HG02870 (cell line): ENCODE measurements around the gene TMEM52.

Experiments used
- ATAC-seq: cut with Tn5 transposase; IDR thresholded peaks from one replicate; pipeline ENCODE4 v1.9.1; 2021; ENCODE audit warnings: mild to moderate bottlenecking, moderate library complexity; ENCODE audit not compliant: unreplicated experiment

Gene TMEM52

GRCh38 chr1:1918901-1919303 is at the start of gene TMEM52:
TMEM52 (minus strand) TSS chr1:1919279; CDS start chr1:1919265, 14 bp downstream.
- no peak for ATAC-seq

DNA sequence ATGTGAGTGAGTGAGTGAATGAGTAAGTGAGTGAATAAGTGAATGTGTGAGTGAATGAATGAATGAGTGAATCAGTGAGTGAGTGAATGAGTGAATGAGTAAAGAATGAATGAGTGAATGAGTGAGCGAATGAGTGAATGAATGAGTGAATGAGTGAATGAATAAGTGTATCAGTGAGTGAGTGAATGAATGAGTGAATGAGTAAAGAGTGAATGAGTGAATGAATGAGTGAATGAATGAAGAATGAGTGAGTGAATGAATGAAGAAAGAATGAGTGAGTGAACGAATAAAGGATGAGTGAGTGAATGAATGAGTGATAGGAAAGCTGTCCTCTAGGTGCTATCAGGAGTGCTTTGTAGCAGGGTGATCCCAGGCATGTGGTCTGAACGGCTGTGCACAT is 48.8 kb upstream of the TMEM52 start:
- no peak for ATAC-seq

DNA sequence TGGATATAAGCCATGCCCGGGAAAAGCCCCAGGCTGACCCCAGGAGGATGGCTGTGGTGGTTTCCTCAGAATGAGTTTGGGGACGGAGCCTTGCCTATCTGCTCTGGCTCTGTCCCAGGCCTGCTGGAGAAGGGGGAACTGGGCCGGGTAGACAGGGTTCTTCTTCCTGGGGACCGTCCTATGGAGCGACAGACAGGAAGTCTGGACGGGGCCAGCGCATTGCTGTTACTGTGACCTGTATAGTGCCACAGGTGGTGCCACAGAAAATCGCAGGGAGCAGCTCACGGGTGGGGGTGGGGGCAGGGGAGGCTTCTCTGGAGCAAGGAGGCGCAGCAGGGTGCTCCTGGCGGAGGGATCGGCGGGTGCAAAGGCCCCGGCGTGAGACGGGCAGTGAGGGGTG is 48.1 kb upstream of the TMEM52 start:
- ATAC-seq = no peak

GRCh38 chr1:1966071-1966740 is 47.1 kb upstream of the TMEM52 start:
- ATAC-seq = no peak

DNA sequence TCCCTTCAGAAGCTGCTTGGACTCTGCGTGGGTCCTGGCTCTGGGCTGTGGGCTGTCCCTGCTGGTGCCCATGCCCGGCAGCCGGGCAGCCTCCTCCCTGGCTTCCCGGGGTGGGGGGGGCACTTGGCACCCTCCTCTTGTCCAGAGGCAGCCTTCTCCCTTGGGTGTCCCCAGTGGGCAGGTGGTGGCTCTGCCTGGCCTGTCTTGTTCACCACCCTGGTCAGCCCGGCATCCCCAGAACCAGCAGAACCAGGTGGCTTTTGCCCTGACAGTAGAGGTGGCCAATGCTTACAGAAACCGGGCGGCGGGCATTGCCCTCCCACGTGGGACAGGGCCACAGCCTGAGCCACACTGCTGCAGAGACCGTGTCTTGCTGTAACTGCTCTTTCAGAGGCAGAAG is 46.5 kb upstream of the TMEM52 start:
- no peak for ATAC-seq

DNA sequence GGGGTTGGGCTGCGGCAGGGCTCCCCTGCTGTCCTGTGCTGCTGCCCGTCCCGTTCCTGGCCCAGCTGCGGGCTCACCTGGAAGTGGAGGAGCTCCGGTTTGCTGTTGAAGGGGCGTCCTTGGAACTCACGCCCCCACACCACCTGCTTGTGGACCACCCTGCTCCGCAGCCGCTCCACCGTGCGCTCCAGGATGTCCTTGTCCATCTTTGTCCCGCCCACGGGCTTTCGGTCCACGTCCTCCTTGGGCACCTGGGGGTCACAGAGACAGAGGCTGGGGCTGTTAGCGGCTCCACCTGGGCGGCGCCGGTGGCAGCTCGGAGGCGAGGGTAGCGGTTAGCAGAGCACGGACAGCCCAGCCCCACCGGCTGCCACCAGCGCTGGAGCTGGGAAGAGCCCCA is 45.7 kb upstream of the TMEM52 start:
- no peak for ATAC-seq

DNA sequence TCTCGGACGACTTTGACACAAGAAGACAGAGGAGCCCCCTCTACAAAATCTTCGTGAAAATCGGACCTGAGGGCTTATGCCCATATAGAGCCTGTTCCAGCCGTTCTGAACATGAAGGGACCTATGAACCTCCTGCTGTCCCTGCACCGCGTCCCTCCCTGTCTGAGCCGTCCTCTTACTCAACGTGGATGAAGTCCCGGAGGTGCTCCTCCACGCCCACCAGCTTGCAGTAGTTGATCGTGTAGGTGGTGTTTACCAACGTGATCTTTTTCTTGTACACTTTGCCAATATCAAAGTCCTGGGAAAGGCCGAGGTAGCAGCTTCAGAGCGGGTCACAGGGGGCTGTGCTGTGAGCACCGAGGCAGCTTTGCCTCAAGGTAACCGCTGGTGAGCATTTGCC is 44.5 kb upstream of the TMEM52 start:
- ATAC-seq = no peak

DNA sequence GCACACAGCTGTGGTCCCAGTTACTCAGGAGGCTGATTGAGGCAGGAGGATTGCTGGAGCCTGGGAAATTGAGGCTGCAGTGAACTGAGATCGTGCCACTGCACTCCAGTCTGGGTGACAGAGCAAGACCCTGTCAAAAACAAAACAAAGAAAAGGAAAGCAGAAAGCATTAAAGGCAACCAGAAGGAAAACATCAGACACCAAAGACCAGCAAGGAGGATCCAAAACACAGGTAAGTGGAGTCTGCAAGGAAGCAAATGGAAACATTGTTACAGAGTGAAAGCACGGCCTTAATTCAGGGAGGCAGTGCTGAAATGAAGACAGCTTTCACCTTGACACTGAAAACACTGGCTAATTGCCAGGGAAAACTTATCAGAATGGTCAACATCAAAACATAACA is 43.7 kb upstream of the TMEM52 start:
- no peak for ATAC-seq

DNA sequence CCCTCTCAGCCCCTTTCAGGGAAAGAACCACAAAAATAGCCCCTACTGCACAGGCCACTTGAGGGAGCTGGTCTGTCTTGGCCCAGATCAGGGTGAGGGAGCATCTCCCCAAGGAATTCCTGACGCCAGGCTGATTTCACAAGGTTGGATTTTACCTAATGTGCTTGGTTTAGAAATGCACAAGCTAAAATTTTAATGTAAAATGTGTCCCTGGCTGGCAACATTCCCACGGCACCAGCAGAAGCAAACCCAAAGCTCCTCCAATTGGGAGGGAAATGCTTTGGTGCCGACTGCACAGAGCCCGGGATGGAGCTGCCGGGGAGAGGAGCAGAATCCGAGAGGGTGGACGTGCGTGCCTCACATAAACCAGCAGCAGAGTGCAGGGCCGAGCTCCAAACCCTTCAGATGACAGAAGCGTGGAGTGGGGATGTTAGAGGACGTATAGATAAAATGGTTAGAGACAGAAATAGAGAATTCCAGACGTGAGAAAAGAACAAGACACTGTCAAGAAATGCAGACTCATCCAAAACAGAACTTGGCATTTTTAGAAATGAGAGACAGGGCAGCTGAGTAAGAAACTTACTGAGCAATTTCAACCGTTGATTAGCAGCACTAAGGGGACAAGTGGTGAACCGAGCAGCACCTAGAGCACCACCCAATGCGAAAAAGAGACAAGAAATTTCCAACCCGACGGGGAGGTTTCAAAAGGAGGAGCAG is 41.6 kb upstream of the TMEM52 start:
- ATAC-seq = no peak

- no peak for ATAC-seq
Measured at GRCh38 chr1:1959840-1960479, 40.9 kb upstream of the TMEM52 start.

DNA sequence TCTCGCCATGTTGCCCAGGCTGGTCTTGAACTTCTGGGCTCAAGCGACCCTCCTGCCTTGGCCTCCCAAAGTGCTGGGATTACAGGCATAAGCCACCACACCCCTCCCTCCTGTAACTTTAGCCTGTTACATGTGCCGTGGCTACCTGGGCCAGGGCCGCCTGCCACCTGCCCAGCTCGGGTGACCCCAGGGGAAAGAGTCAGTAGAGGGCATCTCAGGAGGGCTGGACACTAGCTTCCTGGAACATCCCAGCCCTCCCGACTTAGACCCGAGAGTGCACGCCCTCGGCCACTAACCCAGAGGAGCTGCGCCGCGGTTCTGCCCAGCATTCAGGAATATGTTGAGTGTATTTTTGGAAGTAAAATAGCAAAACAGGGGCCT is 40.4 kb upstream of the TMEM52 start:
- ATAC-seq = no peak

GRCh38 chr1:1958071-1958541 is 39.0 kb upstream of the TMEM52 start:
- ATAC-seq = no peak

DNA sequence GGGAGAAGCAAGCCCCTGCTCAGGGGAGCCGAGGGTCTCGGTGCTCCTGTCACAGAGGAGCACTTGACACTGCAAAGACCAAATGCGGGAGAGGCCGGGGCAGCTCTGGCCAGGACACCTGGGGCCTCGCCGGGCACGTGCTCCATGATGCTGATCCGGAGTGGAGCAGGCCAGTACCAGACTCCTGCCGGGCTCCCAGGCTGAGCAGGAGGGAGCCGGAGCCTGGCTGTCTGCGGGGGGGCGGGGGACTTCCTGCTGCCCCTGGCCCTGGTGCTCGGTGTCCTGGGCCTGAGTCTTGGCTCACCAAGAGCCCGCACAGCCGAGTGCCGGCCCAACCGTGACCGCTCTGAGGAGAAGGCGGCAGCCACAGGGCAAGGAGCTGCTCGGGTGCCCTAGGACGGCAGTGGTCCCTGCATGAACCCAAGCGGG is 38.5 kb upstream of the TMEM52 start:
- no peak for ATAC-seq

GRCh38 chr1:1956586-1957532 is 37.8 kb upstream of the TMEM52 start:
- ATAC-seq = no peak

DNA sequence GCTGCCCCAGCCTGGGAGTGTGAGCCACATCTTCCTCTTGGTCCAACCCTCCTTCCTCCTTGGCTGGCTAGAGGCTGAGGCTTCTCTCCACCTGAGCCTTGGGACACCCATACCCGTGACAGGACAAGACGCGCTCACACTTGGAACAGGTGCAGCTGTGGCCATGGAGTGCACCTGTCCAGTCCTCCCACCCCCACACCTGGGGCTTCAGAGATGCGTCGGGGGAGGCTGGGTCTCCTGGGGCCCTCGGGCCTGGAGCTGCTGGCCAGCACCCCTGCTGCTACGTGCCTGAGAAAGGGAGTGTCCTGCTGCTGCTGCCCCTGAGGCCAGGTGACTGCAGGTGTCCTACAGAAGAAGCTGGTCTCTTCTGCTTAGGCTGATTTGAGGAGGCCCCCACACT is 37.0 kb upstream of the TMEM52 start:
- no peak for ATAC-seq

DNA sequence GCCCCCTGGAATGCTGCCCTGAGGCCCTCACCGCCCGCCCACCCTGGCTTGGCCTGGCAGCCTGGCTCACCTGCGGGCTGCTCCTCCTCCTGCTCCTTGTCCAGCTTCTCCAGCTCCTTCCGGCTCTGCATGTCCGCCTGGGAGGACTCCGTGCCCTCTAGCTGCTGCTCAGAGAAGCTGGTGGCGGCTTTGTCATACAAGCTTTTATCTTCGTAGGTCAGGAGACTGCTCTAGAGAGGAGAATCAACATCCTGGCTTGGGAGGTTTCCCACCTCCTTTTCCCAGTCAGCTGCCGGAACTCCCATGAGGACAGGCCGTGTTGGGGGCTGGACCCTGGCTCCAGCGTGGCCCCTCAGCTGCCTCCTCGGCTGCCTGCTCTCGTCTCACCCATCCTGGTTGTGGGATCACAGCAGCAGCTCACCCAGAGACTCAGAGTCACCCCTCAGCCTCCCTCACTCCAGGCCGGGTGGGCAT is 36.6 kb upstream of the TMEM52 start:
- ATAC-seq = no peak

DNA sequence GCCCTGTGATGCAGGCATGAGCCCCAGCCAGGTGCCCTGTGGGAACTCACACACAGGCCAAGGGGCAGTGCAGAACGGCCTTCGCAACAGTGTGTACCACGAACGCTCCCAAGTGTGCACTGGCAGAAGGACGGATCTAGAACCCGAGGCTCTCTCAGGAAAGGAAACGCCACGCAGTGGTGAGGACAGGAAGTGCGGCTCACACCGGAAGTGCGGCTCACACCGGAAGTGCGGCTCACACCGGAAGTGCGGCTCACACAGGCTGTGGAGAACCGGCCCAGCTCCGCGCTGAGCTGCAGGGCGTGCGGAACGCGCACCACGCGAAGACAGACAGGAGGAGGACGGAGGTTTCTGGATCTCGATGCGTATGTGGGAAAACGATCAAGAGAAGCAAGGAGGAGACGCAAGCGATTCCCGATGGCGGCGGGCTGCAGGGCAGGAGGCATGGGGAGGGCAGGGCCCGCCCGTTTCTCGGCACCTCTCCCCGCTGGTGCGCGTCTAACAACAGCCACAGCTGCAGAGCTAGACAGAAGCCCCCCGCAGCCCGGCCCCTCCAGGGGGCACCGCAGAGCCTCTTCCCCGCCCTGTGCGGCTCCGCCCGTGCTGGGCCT is 35.9 kb upstream of the TMEM52 start:
- ATAC-seq = no peak

GRCh38 chr1:1954015-1954414 is 34.9 kb upstream of the TMEM52 start:
- ATAC-seq = no peak

DNA sequence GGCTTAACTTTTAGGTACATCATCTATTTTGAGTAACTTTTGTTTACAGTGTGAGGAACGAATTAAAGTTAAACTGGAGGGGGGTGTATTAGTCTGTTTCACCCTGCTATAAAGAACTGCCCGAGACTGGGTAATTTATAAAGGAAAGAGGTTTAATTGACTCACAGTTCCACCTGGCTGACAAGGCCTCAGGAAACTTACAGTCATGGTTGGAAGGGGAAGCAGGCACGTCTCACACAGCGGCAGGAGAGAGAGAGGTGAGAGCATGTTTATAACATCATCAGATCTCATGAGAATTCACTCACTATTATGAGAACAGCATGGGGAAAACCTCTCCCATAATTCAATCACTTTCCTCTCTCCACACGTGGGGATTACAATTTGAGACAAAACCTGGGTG is 31.9 kb upstream of the TMEM52 start:
- ATAC-seq = no peak

DNA sequence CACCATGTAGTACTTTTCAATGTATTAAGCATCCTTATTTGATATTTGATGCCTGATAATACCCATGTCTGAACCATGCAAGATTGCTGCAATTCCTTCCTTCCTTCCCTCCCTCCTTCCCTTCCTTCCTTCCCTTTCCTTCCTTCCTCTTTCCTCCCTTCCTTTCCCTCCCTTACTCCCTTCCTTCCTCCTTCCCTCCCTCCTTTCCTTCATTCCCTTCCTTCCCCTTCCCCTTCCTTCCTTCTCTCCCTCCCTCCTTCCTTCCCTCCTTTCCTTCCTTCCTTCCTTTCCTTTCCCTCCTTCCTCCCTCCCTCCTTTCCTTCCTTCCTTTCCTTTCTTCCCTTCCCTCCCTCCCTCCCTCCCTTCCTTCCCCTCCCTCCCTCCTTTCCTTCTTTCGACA is 29.7 kb upstream of the TMEM52 start:
- ATAC-seq = no peak
